GM23338 (cell line): ENCODE data around the gene LPP. TPM values are rescaled to one million over a fixed set of nuclear protein-coding genes. Genes with fewer than 3 reads are reported as not detected.

Source experiments
- ATAC-seq: fragments of 200-7000 bp; cut with Tn5 transposase; 3 replicates; pipeline ENCODE4 v1.9.1; 2020
- DNase-seq: peaks from one replicate; pipeline ENCODE4 v3.0.0-alpha.2; 2015; ENCODE audit warnings: low spot score
- H2AFZ ChIP-seq: fragments of 200-600 bp; sonication (generic); 2 replicates; pipeline ENCODE4 v1.8.0; 2016; ENCODE audit warnings: antibody characterized with exemption, mild to moderate bottlenecking, moderate library complexity
- H3F3A ChIP-seq: fragments of 200-600 bp; sonication (generic); replicated peaks from 2 replicates; pipeline ENCODE4 v1.8.0; 2017; ENCODE audit warnings: antibody characterized with exemption, mixed run types, low read depth
- H3K27ac ChIP-seq: fragments of 200-600 bp; sonication (generic); 2 replicates; pipeline ENCODE4 v1.6.1; 2016; ENCODE audit warnings: low read depth
- H3K27me3 ChIP-seq: fragments of 200-600 bp; sonication (generic); 2 replicates; pipeline ENCODE4 v1.8.0; 2016; ENCODE audit warnings: mild to moderate bottlenecking, mixed run types, moderate library complexity; ENCODE audit not compliant: insufficient read depth
- H3K36me3 ChIP-seq: fragments of 200-600 bp; sonication (generic); 2 replicates; pipeline ENCODE4 v1.8.0; 2016; ENCODE audit warnings: mild to moderate bottlenecking; ENCODE audit not compliant: insufficient read depth
- H3K4me1 ChIP-seq: fragments of 200-600 bp; sonication (generic); 2 replicates; pipeline ENCODE4 v1.8.0; 2016; ENCODE audit warnings: mild to moderate bottlenecking, moderate library complexity; ENCODE audit not compliant: insufficient read depth
- H3K4me2 ChIP-seq: fragments of 200-600 bp; sonication (generic); 2 replicates; pipeline ENCODE4 v1.7.1; 2017; ENCODE audit warnings: mixed run types
- H3K4me3 ChIP-seq: fragments of 200-600 bp; sonication (generic); 2 replicates; pipeline ENCODE4 v1.6.1; 2016; ENCODE audit warnings: mixed run types
- H3K79me2 ChIP-seq: fragments of 200-600 bp; sonication (generic); replicated peaks from 2 replicates; pipeline ENCODE4 v1.8.0; 2017; ENCODE audit warnings: mild to moderate bottlenecking; ENCODE audit not compliant: insufficient read depth
- H3K9me2 ChIP-seq: fragments of 200-600 bp; sonication (generic); 2 replicates; pipeline ENCODE4 v1.8.0; 2017; ENCODE audit not compliant: insufficient read depth
- H4K20me1 ChIP-seq: fragments of 200-600 bp; sonication (generic); replicated peaks from 2 replicates; pipeline ENCODE4 v1.8.0; 2017; ENCODE audit warnings: mild to moderate bottlenecking; ENCODE audit not compliant: insufficient read depth
- H3K27ac Mint-ChIP-seq: 2 replicates; pipeline ENCODE4 v1.8.0; 2020; ENCODE audit warnings: inconsistent platforms, mild to moderate bottlenecking, moderate library complexity, mixed read lengths
- H3K27me3 Mint-ChIP-seq: 3 replicates; pipeline ENCODE4 v1.8.0; 2022; ENCODE audit warnings: low read depth, mild to moderate bottlenecking, moderate library complexity, mixed read lengths, inconsistent platforms; ENCODE audit not compliant: insufficient read depth, poor library complexity
- H3K36me3 Mint-ChIP-seq: 3 replicates; pipeline ENCODE4 v1.8.0; 2021; ENCODE audit warnings: low read depth, mild to moderate bottlenecking, inconsistent platforms, moderate library complexity, mixed read lengths
- H3K4me1 Mint-ChIP-seq: 3 replicates; pipeline ENCODE4 v1.8.0; 2020; ENCODE audit warnings: mild to moderate bottlenecking, inconsistent platforms, mixed read lengths
- H3K4me3 Mint-ChIP-seq: 3 replicates; pipeline ENCODE4 v1.8.0; 2021; ENCODE audit warnings: moderate library complexity, mild to moderate bottlenecking, inconsistent platforms, mixed read lengths
- H3K9me3 Mint-ChIP-seq: 3 replicates; pipeline ENCODE4 v1.8.0; 2020; ENCODE audit warnings: moderate library complexity, mild to moderate bottlenecking, inconsistent platforms, mixed read lengths
- EZH2phosphoT487 ChIP-seq: fragments of 200-600 bp; sonication (generic); IDR thresholded peaks from one replicate; pipeline ENCODE4 v1.8.1; 2018; ENCODE audit warnings: antibody characterized with exemption; ENCODE audit not compliant: unreplicated experiment
- NANOG ChIP-seq: IDR thresholded peaks from 2 replicates; pipeline ENCODE4 v1.6.1; 2016; ENCODE audit warnings: antibody characterized with exemption, borderline replicate concordance
- POLR2AphosphoS5 ChIP-seq: IDR thresholded peaks from 2 replicates; pipeline ENCODE4 v1.6.1; 2016; ENCODE audit warnings: antibody characterized with exemption, low read depth
- STAT1 ChIP-seq: IDR thresholded peaks from one replicate; pipeline ENCODE4 v1.6.1; 2016; ENCODE audit warnings: antibody characterized with exemption; ENCODE audit not compliant: unreplicated experiment
- ZNF114 ChIP-seq: fragments of 250-450 bp; sonication (Bioruptor Pico); IDR thresholded peaks from 2 replicates; pipeline ENCODE4 v1.5.0; 2020; ENCODE audit warnings: mild to moderate bottlenecking, moderate library complexity
- ZNF331 ChIP-seq: fragments of 250-450 bp; sonication (Bioruptor Pico); IDR thresholded peaks from 2 replicates; pipeline ENCODE4 v1.5.0; 2020; ENCODE audit warnings: low read depth, mild to moderate bottlenecking, moderate library complexity
- polyA plus RNA-seq: library from polyadenylated mRNA; unstranded; fragments of >200 nt; fragmentation: Nextera tagmentation; extraction: Ambion mirVana; gene quantifications from 2 replicates; pipeline ENCODE4 v1.2.1, GENCODE V29; 2016
- total RNA-seq: library from RNA; depleted of rRNA; stranded (reverse); fragments of >200 nt; shearing (Covaris generic); gene quantifications from 2 replicates; pipeline ENCODE4 v1.2.3, GENCODE V29; 2014
- TF ChIP-seq, protein P1 (sequence below): IDR thresholded peaks from one replicate; pipeline ENCODE4 v1.6.1; 2018; ENCODE audit warnings: antibody characterized with exemption; ENCODE audit not compliant: unreplicated experiment
- TF ChIP-seq, protein P2 (sequence below), 2 experiments: fragments of 200-600 bp in 1 of 2; sonication (generic) in 1 of 2; conservative IDR thresholded peaks; 2 replicates each; pipeline versions ENCODE4 v1.5.1 to v1.6.1; 2016 to 2017; ENCODE audit warnings: antibody characterized with exemption in 2 of 2, low read depth in 2 of 2, mild to moderate bottlenecking in 2 of 2, moderate library complexity in 1 of 2
- TF ChIP-seq, protein P3 (sequence below): fragments of 250-450 bp; sonication (Bioruptor Pico); IDR thresholded peaks from 2 replicates; pipeline ENCODE4 v1.5.0; 2020; ENCODE audit warnings: mild to moderate bottlenecking, moderate library complexity

The LPP gene
- total and polyA plus RNA-seq, 2 experiments from 2014 or later = 23.0 to 35.2 TPM

DNA sequence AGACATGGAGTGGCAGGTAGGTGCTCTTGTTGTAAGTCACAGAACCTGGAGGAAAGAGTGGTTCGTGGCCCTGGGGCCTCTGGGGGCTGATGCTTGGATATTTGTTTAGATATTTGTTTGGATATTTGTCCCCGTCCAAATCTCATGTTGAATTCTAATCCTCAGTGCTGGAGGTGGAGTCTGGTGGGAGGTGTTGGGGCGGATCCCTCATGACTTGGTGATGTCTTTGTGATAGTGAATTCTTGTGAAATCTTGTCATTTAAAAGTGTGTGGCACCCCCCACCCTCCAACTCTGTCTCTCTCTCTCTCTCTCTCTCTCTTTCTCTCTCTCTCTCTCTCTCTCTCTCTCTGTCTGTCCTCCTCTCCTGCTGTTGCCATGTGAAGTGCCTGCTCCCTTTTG is 122.4 kb downstream of the LPP start (continued):
- TF ChIP-seq, protein P1, sequence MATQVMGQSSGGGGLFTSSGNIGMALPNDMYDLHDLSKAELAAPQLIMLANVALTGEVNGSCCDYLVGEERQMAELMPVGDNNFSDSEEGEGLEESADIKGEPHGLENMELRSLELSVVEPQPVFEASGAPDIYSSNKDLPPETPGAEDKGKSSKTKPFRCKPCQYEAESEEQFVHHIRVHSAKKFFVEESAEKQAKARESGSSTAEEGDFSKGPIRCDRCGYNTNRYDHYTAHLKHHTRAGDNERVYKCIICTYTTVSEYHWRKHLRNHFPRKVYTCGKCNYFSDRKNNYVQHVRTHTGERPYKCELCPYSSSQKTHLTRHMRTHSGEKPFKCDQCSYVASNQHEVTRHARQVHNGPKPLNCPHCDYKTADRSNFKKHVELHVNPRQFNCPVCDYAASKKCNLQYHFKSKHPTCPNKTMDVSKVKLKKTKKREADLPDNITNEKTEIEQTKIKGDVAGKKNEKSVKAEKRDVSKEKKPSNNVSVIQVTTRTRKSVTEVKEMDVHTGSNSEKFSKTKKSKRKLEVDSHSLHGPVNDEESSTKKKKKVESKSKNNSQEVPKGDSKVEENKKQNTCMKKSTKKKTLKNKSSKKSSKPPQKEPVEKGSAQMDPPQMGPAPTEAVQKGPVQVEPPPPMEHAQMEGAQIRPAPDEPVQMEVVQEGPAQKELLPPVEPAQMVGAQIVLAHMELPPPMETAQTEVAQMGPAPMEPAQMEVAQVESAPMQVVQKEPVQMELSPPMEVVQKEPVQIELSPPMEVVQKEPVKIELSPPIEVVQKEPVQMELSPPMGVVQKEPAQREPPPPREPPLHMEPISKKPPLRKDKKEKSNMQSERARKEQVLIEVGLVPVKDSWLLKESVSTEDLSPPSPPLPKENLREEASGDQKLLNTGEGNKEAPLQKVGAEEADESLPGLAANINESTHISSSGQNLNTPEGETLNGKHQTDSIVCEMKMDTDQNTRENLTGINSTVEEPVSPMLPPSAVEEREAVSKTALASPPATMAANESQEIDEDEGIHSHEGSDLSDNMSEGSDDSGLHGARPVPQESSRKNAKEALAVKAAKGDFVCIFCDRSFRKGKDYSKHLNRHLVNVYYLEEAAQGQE = no peak

DNA sequence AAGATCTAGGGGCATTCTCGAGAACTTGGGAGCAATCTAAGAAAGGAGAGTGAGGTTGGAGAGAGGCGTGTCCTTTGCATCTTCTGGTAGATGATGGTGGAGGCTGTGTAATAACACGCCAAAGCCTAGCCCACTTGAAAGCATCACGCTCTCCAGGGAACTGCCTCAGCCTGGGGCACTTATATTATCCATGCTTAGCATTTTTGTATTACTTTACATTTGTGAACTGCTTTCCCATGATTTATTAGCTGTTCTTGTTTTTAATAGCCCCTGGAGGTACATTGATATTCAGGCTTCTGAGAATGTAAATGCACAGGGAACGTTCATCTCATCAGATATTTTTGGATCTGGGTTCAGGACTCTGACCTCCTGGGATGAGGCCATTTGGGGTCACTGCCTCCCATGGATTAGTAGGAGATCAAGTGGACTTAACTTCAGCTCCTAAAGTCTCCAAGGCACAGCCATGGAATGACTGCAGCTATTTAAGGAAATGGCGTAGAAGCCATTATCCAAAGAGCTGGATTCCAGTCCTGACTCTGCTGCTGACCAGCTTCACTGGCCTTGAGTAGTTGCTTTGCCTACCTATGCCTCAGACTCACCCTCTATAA is 124.9 kb downstream of the LPP start:
- ATAC-seq = no peak
- H3K9me3 Mint-ChIP-seq = no peaks in the 10 kb centered on the region
- peaks cover 23% of the 10 kb centered on the region for H3K4me1 ChIP-seq
- peaks cover 1% of the 10 kb centered on the region for H3K27me3 Mint-ChIP-seq
- H2AFZ ChIP-seq = no peak overlapping the region
- peaks cover 19% of the 10 kb centered on the region for H3K4me1 Mint-ChIP-seq
- DNase-seq = no peak
- no peak overlapping the region for H3K4me2 ChIP-seq
- no peaks in the 10 kb centered on the region for H3K27me3 ChIP-seq
- no peaks in the 10 kb centered on the region for H4K20me1 ChIP-seq
- no peak overlapping the region for H3K27ac Mint-ChIP-seq
- H3K9me2 ChIP-seq = no peaks in the 10 kb centered on the region
- H3F3A ChIP-seq = no peaks in the 10 kb centered on the region
- no peaks in the 10 kb centered on the region for H3K36me3 ChIP-seq
- no peak overlapping the region for H3K4me3 ChIP-seq
- H3K27ac ChIP-seq = no peak overlapping the region
- peaks cover 17% of the 10 kb centered on the region; the same call in 1 of the 2 replicates for H3K79me2 ChIP-seq
- no peaks in the 10 kb centered on the region for H3K36me3 Mint-ChIP-seq
- H3K4me3 Mint-ChIP-seq = no peak overlapping the region
- no peak for TF ChIP-seq EZH2phosphoT487
- TF ChIP-seq, protein P2, sequence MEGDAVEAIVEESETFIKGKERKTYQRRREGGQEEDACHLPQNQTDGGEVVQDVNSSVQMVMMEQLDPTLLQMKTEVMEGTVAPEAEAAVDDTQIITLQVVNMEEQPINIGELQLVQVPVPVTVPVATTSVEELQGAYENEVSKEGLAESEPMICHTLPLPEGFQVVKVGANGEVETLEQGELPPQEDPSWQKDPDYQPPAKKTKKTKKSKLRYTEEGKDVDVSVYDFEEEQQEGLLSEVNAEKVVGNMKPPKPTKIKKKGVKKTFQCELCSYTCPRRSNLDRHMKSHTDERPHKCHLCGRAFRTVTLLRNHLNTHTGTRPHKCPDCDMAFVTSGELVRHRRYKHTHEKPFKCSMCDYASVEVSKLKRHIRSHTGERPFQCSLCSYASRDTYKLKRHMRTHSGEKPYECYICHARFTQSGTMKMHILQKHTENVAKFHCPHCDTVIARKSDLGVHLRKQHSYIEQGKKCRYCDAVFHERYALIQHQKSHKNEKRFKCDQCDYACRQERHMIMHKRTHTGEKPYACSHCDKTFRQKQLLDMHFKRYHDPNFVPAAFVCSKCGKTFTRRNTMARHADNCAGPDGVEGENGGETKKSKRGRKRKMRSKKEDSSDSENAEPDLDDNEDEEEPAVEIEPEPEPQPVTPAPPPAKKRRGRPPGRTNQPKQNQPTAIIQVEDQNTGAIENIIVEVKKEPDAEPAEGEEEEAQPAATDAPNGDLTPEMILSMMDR (conservative IDR thresholded peaks at IDR 0.05; ENCODE audit: low read depth in 2 of 2) = no peak
- no peak for TF ChIP-seq STAT1
- TF ChIP-seq ZNF114 (CRISPR knock-in tag) = no peak
- no peak for TF ChIP-seq POLR2AphosphoS5
- TF ChIP-seq, protein P3, sequence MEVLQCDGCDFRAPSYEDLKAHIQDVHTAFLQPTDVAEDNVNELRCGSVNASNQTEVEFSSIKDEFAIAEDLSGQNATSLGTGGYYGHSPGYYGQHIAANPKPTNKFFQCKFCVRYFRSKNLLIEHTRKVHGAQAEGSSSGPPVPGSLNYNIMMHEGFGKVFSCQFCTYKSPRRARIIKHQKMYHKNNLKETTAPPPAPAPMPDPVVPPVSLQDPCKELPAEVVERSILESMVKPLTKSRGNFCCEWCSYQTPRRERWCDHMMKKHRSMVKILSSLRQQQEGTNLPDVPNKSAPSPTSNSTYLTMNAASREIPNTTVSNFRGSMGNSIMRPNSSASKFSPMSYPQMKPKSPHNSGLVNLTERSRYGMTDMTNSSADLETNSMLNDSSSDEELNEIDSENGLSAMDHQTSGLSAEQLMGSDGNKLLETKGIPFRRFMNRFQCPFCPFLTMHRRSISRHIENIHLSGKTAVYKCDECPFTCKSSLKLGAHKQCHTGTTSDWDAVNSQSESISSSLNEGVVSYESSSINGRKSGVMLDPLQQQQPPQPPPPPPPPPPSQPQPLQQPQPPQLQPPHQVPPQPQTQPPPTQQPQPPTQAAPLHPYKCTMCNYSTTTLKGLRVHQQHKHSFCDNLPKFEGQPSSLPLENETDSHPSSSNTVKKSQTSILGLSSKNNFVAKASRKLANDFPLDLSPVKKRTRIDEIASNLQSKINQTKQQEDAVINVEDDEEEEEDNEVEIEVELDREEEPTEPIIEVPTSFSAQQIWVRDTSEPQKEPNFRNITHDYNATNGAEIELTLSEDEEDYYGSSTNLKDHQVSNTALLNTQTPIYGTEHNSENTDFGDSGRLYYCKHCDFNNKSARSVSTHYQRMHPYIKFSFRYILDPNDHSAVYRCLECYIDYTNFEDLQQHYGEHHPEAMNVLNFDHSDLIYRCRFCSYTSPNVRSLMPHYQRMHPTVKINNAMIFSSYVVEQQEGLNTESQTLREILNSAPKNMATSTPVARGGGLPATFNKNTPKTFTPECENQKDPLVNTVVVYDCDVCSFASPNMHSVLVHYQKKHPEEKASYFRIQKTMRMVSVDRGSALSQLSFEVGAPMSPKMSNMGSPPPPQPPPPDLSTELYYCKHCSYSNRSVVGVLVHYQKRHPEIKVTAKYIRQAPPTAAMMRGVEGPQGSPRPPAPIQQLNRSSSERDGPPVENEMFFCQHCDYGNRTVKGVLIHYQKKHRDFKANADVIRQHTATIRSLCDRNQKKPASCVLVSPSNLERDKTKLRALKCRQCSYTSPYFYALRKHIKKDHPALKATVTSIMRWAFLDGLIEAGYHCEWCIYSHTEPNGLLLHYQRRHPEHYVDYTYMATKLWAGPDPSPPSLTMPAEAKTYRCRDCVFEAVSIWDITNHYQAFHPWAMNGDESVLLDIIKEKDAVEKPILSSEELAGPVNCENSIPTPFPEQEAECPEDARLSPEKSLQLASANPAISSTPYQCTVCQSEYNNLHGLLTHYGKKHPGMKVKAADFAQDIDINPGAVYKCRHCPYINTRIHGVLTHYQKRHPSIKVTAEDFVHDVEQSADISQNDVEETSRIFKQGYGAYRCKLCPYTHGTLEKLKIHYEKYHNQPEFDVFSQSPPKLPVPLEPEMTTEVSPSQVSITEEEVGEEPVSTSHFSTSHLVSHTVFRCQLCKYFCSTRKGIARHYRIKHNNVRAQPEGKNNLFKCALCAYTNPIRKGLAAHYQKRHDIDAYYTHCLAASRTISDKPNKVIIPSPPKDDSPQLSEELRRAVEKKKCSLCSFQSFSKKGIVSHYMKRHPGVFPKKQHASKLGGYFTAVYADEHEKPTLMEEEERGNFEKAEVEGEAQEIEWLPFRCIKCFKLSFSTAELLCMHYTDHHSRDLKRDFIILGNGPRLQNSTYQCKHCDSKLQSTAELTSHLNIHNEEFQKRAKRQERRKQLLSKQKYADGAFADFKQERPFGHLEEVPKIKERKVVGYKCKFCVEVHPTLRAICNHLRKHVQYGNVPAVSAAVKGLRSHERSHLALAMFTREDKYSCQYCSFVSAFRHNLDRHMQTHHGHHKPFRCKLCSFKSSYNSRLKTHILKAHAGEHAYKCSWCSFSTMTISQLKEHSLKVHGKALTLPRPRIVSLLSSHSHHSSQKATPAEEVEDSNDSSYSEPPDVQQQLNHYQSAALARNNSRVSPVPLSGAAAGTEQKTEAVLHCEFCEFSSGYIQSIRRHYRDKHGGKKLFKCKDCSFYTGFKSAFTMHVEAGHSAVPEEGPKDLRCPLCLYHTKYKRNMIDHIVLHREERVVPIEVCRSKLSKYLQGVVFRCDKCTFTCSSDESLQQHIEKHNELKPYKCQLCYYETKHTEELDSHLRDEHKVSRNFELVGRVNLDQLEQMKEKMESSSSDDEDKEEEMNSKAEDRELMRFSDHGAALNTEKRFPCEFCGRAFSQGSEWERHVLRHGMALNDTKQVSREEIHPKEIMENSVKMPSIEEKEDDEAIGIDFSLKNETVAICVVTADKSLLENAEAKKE (CRISPR knock-in tag) = no peak
- no peak for TF ChIP-seq ZNF331 (CRISPR knock-in tag)
- TF ChIP-seq, protein P1 = no peak
- no peak for TF ChIP-seq NANOG
